ENCODE results near the gene SEMG2.
A peak's percentile ranks its signal among the peaks of the same experiment; 100 is the strongest.

Gene SEMG2

DNA sequence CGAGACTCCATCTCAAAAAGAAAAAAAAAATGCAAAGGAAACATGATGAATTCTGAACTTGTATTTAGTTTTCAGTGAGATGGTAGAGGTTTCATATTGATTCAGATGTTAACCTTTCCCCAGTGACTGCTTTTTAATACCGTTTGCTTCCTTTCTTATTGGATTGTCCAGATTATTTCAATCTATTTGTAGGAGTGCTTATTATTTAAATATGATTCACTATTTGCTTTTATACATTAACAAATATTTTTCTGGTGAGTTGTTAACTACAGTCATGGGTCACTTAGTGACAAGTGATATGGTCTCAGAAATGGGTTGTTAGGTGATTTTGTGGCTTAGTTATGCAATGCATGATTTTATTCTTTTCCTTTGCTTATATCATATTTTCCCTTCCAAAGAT lies 38.1 kb upstream of the SEMG2 start:
- TF ChIP-seq, protein P1, sequence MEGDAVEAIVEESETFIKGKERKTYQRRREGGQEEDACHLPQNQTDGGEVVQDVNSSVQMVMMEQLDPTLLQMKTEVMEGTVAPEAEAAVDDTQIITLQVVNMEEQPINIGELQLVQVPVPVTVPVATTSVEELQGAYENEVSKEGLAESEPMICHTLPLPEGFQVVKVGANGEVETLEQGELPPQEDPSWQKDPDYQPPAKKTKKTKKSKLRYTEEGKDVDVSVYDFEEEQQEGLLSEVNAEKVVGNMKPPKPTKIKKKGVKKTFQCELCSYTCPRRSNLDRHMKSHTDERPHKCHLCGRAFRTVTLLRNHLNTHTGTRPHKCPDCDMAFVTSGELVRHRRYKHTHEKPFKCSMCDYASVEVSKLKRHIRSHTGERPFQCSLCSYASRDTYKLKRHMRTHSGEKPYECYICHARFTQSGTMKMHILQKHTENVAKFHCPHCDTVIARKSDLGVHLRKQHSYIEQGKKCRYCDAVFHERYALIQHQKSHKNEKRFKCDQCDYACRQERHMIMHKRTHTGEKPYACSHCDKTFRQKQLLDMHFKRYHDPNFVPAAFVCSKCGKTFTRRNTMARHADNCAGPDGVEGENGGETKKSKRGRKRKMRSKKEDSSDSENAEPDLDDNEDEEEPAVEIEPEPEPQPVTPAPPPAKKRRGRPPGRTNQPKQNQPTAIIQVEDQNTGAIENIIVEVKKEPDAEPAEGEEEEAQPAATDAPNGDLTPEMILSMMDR (IDR thresholded peaks at IDR 0.05; ENCODE audit: insufficient read depth, low read depth, low read length, missing control alignments) = no peak
- no peak overlapping the region for H3K4me3 ChIP-seq (ENCODE audit: low read length)
- peak; percentile 29 for DNase-seq (ENCODE audit: low read depth)

DNA sequence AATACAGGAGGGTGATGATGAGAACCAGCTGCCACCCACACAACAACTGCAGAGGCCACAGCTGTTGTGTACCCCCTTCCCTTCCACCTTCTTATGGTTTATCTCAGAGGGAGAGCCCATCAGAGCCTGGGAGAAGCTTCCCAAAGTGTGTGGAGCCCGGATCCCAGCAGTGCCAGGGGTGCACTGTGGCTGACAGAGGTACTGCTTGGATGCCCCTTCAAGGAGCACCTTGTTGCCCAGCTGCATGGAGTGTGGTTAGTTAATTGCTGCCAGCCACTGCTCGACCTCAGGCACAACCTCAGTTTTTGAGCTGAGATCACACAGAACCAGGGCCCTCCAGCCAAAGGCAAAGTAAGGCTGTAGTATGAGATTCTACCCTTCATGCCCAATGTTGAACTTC lies 33.5 kb upstream of the SEMG2 start:
- no peak overlapping the region for H3K4me3 ChIP-seq (ENCODE audit: low read length)
- TF ChIP-seq, protein P1 (IDR thresholded peaks at IDR 0.05; ENCODE audit: insufficient read depth, low read depth, low read length, missing control alignments) = no peak
- DNase-seq (ENCODE audit: low read depth) = no peak

DNA sequence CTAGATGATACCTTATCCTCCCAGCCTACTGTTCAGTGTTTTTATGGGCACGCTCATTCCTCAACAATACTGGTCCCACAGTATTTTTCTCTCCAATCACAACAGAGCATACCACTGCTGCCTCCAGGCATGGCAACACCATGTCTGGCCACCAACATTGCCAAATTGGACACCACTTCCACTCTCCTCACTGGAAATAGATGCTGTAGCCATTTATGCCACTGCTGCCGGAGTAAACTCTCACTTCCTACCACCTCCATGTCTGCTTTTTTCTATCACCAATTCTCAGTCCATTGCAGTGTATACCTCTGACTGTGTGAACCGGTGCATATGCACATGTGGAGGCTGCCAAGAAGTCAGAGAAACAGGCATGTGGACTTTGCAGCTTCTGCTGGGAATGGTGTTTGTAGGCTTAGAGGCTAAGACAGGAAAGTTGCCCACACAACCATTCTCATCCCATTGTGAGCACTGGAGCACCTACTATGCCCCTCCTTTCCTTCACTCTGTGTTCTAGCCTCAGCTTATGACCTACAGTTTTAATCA lies 32.0 kb upstream of the SEMG2 start:
- H3K4me3 ChIP-seq (ENCODE audit: low read length) = no peak overlapping the region
- DNase-seq (ENCODE audit: low read depth) = no peak
- TF ChIP-seq, protein P1 (IDR thresholded peaks at IDR 0.05; ENCODE audit: insufficient read depth, low read depth, low read length, missing control alignments) = no peak

DNA sequence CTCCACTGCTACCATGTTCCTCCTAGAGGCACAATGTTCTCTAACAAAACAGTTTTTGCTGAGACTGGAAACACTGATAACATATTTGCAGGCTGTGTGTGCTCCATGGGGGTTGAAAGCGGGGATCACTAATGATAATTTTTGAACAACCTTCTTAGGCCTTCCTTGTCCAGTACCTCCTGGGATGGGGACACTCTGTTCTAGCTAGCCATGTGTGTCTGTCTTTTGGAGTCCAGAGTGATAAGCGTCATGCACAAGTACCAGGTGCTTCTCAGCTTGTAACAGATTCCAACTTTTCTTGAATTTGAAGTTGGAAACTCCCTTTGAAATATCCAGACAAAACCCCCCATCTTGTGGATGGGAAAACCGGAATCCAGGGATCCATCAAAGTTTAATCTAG lies 31.3 kb upstream of the SEMG2 start:
- TF ChIP-seq, protein P1 (IDR thresholded peaks at IDR 0.05; ENCODE audit: insufficient read depth, low read depth, low read length, missing control alignments) = no peak
- no peak for DNase-seq (ENCODE audit: low read depth)
- no peak overlapping the region for H3K4me3 ChIP-seq (ENCODE audit: low read length)

DNA sequence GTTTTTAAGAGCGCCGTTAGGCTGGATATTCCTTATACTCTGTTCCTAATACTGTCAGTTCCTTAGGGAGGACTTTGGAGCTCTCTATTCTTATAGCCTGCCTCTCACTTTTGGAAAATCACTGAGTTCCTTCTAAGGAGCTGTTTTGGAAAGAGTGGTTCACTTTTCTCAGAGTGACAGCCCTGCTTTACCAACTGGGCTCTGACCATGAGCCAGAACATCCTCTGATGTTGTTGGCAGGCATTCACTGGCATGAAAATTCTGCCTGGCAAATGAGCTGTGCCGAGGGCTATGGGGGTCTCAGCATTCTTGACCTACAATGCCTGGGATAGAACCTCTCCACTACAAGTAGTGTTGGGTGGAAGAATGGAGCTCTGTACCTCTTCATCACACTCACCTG lies 29.2 kb upstream of the SEMG2 start:
- no peak overlapping the region for H3K4me3 ChIP-seq (ENCODE audit: low read length)
- DNase-seq (ENCODE audit: low read depth) = no peak
- TF ChIP-seq, protein P1 (IDR thresholded peaks at IDR 0.05; ENCODE audit: insufficient read depth, low read depth, low read length, missing control alignments) = no peak

DNA sequence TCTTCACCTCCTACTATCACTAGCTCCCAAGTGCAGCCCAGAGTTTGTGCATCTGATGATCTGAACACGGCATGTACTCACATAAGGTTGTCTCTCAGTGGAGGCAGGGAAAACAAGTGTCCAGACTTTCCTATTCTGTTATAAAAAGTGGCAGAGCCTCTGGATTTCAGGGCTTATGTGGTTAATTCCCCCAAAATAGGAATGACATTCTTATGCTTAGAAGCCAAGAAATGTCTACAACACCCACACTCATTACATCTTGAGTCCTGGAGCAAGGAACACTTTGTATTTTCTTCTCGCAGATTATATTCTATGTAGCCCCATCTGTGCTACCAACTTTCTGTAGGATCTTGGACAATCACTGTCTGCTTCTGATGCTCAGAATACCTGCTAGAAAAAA lies 27.8 kb upstream of the SEMG2 start:
- TF ChIP-seq, protein P1 (IDR thresholded peaks at IDR 0.05; ENCODE audit: insufficient read depth, low read depth, low read length, missing control alignments) = no peak
- DNase-seq (ENCODE audit: low read depth) = no peak
- H3K4me3 ChIP-seq (ENCODE audit: low read length) = no peak overlapping the region

DNA sequence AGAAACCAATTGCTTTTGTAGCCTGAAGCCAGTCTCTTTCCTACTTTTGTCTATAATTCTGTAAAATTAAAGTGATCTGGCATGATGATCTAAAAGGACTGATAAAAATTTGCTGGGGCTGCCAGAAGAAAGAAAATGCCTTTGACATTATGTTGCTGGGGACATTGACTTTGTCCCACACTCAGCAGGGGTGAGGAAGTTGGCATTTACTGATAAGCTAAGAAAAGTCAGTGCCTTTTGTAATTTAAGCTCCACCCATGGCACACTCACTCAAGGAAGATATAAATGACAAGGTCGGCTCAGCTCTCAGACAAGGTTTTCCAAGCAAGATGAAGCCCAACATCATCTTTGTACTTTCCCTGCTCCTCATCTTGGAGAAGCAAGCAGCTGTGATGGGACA lies 14.4 kb upstream of the SEMG2 start, which contains the start of gene SEMG1:
SEMG1 (plus strand) TSS at position 309 of the 400 bp plus-strand sequence; CDS start at position 330, 21 bp downstream.
- H3K4me3 ChIP-seq (ENCODE audit: low read length) = no peak within 1 kb of the TSS
- TF ChIP-seq, protein P1 (IDR thresholded peaks at IDR 0.05; ENCODE audit: insufficient read depth, low read depth, low read length, missing control alignments) = no peak
- no peak for DNase-seq (ENCODE audit: low read depth)

Data from epithelial cell of esophagus (primary cell).